ENCODE data around the gene MYO5B.

The MYO5B gene

GRCh38 chr18:50090370-50091312 is 104.3 kb downstream of the MYO5B start:
- Histone ChIP-seq H2AFZ (ENCODE audit: low read depth) (no peak overlapping the region), H3K4me1 (ENCODE audit: low read depth, poor library complexity, severe bottlenecking) (no peaks in the 10 kb centered on the region), H3K79me2 (ENCODE audit: insufficient read depth, low read depth) (no peaks in the 10 kb centered on the region), H4K20me1 (ENCODE audit: insufficient read depth) (no peaks in the 10 kb centered on the region), H3K4me2 (no peak overlapping the region), H3K4me3 (IDR thresholded peaks at IDR 0.05; ENCODE audit: insufficient read depth, low read depth, low read length) (no peak overlapping the region), H3K9ac (no peak overlapping the region), H3K27me3 (ENCODE audit: insufficient read depth, low read depth) (no peaks in the 10 kb centered on the region), H3K36me3 (ENCODE audit: insufficient read depth) (no peaks in the 10 kb centered on the region), H3K27ac (no peak overlapping the region)
- no peak for TF ChIP-seq CTCF (conservative IDR thresholded peaks at IDR 0.05; ENCODE audit: low read depth, low read length)

GRCh38 chr18:50089702-50090101 is 105.2 kb downstream of the MYO5B start:
- Histone ChIP-seq H3K4me1 (ENCODE audit: low read depth, poor library complexity, severe bottlenecking) (no peaks in the 10 kb centered on the region), H3K9ac (no peak overlapping the region), H3K4me2 (no peak overlapping the region), H3K79me2 (ENCODE audit: insufficient read depth, low read depth) (no peaks in the 10 kb centered on the region), H3K27me3 (ENCODE audit: insufficient read depth, low read depth) (no peaks in the 10 kb centered on the region), H3K4me3 (IDR thresholded peaks at IDR 0.05; ENCODE audit: insufficient read depth, low read depth, low read length) (no peak overlapping the region), H2AFZ (ENCODE audit: low read depth) (no peak overlapping the region), H3K36me3 (ENCODE audit: insufficient read depth) (no peaks in the 10 kb centered on the region), H4K20me1 (ENCODE audit: insufficient read depth) (no peaks in the 10 kb centered on the region), H3K27ac (no peak overlapping the region)
- no peak for TF ChIP-seq CTCF (conservative IDR thresholded peaks at IDR 0.05; ENCODE audit: low read depth, low read length)

- no peak for TF ChIP-seq CTCF (conservative IDR thresholded peaks at IDR 0.05; ENCODE audit: low read depth, low read length)
- Histone ChIP-seq H3K79me2 (ENCODE audit: insufficient read depth, low read depth) (no peaks in the 10 kb centered on the region), H4K20me1 (ENCODE audit: insufficient read depth) (no peaks in the 10 kb centered on the region), H3K4me2 (no peak overlapping the region), H3K9ac (no peak overlapping the region), H3K27ac (no peak overlapping the region), H3K4me3 (IDR thresholded peaks at IDR 0.05; ENCODE audit: insufficient read depth, low read depth, low read length) (no peak overlapping the region), H3K27me3 (ENCODE audit: insufficient read depth, low read depth) (no peaks in the 10 kb centered on the region), H2AFZ (ENCODE audit: low read depth) (no peak overlapping the region), H3K36me3 (ENCODE audit: insufficient read depth) (no peaks in the 10 kb centered on the region), H3K4me1 (ENCODE audit: low read depth, poor library complexity, severe bottlenecking) (no peaks in the 10 kb centered on the region)
These were observed 111.2 kb downstream of the MYO5B start for GRCh38 chr18:50083708-50084107.

GRCh38 chr18:50080932-50081560 is 113.9 kb downstream of the MYO5B start:
- Histone ChIP-seq H3K9ac (no peak overlapping the region), H3K4me3 (IDR thresholded peaks at IDR 0.05; ENCODE audit: insufficient read depth, low read depth, low read length) (no peak overlapping the region)
- no peak for TF ChIP-seq CTCF (conservative IDR thresholded peaks at IDR 0.05; ENCODE audit: low read depth, low read length)

More at GRCh38 chr18:50080932-50081560, 113.9 kb downstream of the MYO5B start:
- Histone ChIP-seq H3K4me2 (no peak overlapping the region), H3K27ac (no peak overlapping the region), H3K27me3 (ENCODE audit: insufficient read depth, low read depth) (no peaks in the 10 kb centered on the region), H3K36me3 (ENCODE audit: insufficient read depth) (no peaks in the 10 kb centered on the region), H3K4me1 (ENCODE audit: low read depth, poor library complexity, severe bottlenecking) (no peaks in the 10 kb centered on the region), H3K79me2 (ENCODE audit: insufficient read depth, low read depth) (no peaks in the 10 kb centered on the region), H4K20me1 (ENCODE audit: insufficient read depth) (no peaks in the 10 kb centered on the region), H2AFZ (ENCODE audit: low read depth) (no peak overlapping the region)
